ENCODE results near the gene PRDM15. TPM values are rescaled to one million over a fixed set of nuclear protein-coding genes. Genes with fewer than 3 reads are reported as not detected.
A peak's percentile ranks its signal among the peaks of the same experiment; 100 is the strongest.

Gene PRDM15
- total RNA-seq, 1 donor from 2014 or later = 10.2 TPM

DNA sequence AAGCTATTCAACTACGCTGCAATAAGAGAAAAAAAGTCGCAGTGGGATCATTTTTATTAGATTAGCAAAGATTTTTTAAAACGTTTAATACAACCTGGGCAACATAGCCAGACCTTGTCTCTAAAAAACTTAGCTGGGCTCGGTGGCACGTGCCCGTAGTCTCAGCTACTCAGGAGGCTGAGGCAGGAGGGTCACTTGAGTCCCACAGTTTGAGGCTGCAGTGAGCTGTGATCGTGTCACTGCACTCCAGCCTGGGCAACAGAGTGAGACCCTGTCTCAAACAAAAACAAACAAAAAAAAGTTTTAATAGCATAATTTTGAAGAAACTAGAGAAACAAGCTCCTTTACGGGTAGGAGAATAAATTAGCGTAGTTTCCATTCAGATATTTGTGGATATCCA is 1.0 kb upstream of the PRDM15 start:
- H3K27ac Mint-ChIP-seq (ENCODE audit: unreplicated experiment) = no peak overlapping the region
- no peak for DNase-seq
- H3K36me3 Mint-ChIP-seq (ENCODE audit: unreplicated experiment) = no peaks in the 10 kb centered on the region
- H3K4me3 Mint-ChIP-seq (ENCODE audit: unreplicated experiment) = peak overlapping the region; percentile 94
- peaks cover 7% of the 10 kb centered on the region for H3K9me3 Mint-ChIP-seq (ENCODE audit: unreplicated experiment)
- TF ChIP-seq, protein P1, sequence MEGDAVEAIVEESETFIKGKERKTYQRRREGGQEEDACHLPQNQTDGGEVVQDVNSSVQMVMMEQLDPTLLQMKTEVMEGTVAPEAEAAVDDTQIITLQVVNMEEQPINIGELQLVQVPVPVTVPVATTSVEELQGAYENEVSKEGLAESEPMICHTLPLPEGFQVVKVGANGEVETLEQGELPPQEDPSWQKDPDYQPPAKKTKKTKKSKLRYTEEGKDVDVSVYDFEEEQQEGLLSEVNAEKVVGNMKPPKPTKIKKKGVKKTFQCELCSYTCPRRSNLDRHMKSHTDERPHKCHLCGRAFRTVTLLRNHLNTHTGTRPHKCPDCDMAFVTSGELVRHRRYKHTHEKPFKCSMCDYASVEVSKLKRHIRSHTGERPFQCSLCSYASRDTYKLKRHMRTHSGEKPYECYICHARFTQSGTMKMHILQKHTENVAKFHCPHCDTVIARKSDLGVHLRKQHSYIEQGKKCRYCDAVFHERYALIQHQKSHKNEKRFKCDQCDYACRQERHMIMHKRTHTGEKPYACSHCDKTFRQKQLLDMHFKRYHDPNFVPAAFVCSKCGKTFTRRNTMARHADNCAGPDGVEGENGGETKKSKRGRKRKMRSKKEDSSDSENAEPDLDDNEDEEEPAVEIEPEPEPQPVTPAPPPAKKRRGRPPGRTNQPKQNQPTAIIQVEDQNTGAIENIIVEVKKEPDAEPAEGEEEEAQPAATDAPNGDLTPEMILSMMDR (IDR thresholded peaks at IDR 0.05; ENCODE audit: partially characterized antibody, unreplicated experiment) = no peak
- peaks cover 7% of the 10 kb centered on the region for H3K4me1 Mint-ChIP-seq (ENCODE audit: low read depth, unreplicated experiment)
- peaks cover 7% of the 10 kb centered on the region for H3K27me3 Mint-ChIP-seq (ENCODE audit: unreplicated experiment)

DNA sequence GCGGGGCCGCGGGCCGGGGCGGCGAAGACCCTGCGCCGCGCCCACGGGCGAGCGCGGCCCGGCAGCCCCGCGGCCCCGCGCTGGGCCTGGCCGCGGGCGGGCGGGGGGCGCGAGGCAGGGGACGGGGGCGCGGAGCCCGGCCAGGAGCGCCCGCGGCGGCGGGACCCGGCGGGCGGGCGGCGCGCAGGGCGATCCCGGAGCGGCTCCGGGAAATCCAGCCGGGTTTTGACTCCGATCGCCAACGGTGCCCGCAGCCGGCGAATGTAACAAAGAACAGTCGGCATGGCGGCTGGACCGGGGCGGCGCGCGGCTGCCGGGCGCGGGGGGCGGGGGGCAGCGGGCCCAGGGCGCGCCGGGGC is 334 bp downstream of the PRDM15 start:
- TF ChIP-seq, protein P1 (IDR thresholded peaks at IDR 0.05; ENCODE audit: partially characterized antibody, unreplicated experiment) = no peak
- H3K27ac Mint-ChIP-seq (ENCODE audit: unreplicated experiment) = no peak overlapping the region
- peak; percentile 87 for DNase-seq
- peaks cover 7% of the 10 kb centered on the region for H3K9me3 Mint-ChIP-seq (ENCODE audit: unreplicated experiment)
- H3K27me3 Mint-ChIP-seq (ENCODE audit: unreplicated experiment) = peaks cover 7% of the 10 kb centered on the region
- peaks cover 16% of the 10 kb centered on the region for H3K4me1 Mint-ChIP-seq (ENCODE audit: low read depth, unreplicated experiment)
- H3K36me3 Mint-ChIP-seq (ENCODE audit: unreplicated experiment) = no peaks in the 10 kb centered on the region
- no peak overlapping the region for H3K4me3 Mint-ChIP-seq (ENCODE audit: unreplicated experiment)

DNA sequence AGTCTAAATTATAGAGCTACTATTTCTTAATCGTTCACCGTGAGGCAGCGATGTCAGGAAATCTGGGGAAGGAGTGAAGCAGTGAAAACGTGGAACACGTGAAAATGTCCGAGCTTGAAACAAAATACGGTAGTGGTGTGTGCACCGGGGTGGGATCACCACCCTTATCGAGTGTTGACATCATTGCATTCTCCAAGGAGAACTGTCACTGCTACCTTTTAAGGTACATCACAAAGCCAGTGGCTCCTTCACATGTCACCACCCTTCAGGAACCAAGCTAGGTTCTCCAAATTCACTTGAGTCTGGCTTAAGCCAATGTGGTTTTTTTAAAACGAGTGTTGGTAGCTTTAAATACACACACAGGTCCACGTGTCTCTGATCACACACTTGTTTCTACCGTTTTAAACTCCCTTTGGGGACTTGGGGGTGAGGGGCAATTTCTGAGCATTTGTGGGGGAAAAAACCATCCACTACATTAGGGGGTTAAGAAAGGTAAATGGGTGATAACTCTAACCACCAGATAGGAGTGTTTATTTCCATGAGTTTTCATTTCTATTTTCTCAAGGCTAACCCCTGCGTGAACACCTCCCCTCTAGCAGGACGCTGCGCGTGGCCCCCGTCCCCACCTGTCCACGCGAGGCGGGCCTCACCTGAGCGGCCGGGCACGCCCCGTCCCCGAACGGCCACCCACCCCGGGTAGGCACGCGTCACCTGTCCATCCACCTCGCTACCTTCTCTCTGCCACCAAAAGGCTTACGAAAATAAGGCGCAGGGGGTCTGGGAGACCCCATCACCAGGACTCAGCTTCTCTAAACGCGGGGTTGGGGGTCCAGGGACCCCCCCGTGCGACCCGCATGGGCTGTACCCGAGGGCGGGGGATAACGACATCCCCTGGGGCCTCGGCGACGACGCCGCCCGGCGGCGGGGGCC is 978 bp downstream of the PRDM15 start:
- H3K27me3 Mint-ChIP-seq (ENCODE audit: unreplicated experiment) = peaks cover 7% of the 10 kb centered on the region
- TF ChIP-seq, protein P1 (IDR thresholded peaks at IDR 0.05; ENCODE audit: partially characterized antibody, unreplicated experiment) = no peak
- peaks cover 7% of the 10 kb centered on the region for H3K9me3 Mint-ChIP-seq (ENCODE audit: unreplicated experiment)
- H3K27ac Mint-ChIP-seq (ENCODE audit: unreplicated experiment) = peak overlapping the region; percentile 87
- H3K36me3 Mint-ChIP-seq (ENCODE audit: unreplicated experiment) = no peaks in the 10 kb centered on the region
- peak overlapping the region; percentile 86 for H3K4me3 Mint-ChIP-seq (ENCODE audit: unreplicated experiment)
- peak; percentile 44 for DNase-seq
- H3K4me1 Mint-ChIP-seq (ENCODE audit: low read depth, unreplicated experiment) = peaks cover 16% of the 10 kb centered on the region

DNA sequence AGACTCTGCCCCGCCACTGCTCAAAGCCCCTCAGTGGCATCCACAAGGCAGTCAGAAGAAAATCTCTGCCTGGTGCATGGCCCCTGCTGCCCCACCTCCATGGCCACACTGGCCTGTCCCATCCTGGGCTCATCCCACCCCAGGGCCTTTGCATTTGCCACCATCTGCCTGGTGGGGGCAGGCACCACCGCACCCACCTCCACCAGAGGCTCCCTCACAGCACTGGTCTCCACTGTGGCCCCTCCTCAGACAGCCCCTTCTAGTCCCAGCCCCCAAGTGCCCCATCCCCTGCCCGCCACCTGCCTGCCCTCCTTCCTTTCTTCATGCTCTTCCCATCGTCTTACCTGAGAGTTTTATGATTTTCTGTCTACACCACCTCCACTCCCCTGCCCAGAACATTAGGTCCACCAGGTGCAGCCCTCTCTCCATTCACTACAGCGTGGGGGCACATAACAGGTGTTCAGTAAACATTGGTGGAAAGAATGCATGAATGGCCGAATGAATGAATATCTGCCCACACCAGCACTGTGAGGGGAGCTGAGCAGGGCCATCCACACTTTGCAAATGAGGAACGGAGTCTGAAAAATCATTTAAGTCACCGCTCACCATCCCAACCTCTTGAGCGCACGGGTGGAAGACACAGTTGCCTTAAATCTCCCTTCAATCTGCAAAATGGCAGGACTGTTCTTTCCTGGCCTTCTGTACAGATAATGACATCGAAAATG is 2.1 kb downstream of the PRDM15 start:
- H3K4me3 Mint-ChIP-seq (ENCODE audit: unreplicated experiment) = no peak overlapping the region
- DNase-seq = no peak
- no peak overlapping the region for H3K27ac Mint-ChIP-seq (ENCODE audit: unreplicated experiment)

More for the DNA sequence above, 2.1 kb downstream of the PRDM15 start:
- Mint-ChIP-seq H3K27me3 (ENCODE audit: unreplicated experiment) (peaks cover 7% of the 10 kb centered on the region), H3K9me3 (ENCODE audit: unreplicated experiment) (peaks cover 7% of the 10 kb centered on the region), H3K4me1 (ENCODE audit: low read depth, unreplicated experiment) (peaks cover 16% of the 10 kb centered on the region), H3K36me3 (ENCODE audit: unreplicated experiment) (no peaks in the 10 kb centered on the region)
- TF ChIP-seq, protein P1 (IDR thresholded peaks at IDR 0.05; ENCODE audit: partially characterized antibody, unreplicated experiment) = no peak
